ENCODE results near the gene ZKSCAN4. TPM values are rescaled to one million over a fixed set of nuclear protein-coding genes. Genes with fewer than 3 reads are reported as not detected.

The ZKSCAN4 gene
- total RNA-seq, 1 donor from 2014 or later: 7.2 TPM

- H3K36me3 Mint-ChIP-seq (ENCODE audit: unreplicated experiment): peaks cover 22% of the 10 kb centered on the region
- peaks cover 34% of the 10 kb centered on the region for H3K27me3 Mint-ChIP-seq (ENCODE audit: unreplicated experiment)
- TF ChIP-seq, protein P1, sequence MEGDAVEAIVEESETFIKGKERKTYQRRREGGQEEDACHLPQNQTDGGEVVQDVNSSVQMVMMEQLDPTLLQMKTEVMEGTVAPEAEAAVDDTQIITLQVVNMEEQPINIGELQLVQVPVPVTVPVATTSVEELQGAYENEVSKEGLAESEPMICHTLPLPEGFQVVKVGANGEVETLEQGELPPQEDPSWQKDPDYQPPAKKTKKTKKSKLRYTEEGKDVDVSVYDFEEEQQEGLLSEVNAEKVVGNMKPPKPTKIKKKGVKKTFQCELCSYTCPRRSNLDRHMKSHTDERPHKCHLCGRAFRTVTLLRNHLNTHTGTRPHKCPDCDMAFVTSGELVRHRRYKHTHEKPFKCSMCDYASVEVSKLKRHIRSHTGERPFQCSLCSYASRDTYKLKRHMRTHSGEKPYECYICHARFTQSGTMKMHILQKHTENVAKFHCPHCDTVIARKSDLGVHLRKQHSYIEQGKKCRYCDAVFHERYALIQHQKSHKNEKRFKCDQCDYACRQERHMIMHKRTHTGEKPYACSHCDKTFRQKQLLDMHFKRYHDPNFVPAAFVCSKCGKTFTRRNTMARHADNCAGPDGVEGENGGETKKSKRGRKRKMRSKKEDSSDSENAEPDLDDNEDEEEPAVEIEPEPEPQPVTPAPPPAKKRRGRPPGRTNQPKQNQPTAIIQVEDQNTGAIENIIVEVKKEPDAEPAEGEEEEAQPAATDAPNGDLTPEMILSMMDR (IDR thresholded peaks at IDR 0.05): no peak
- no peaks in the 10 kb centered on the region for H3K9me3 Mint-ChIP-seq (ENCODE audit: unreplicated experiment)
- peak overlapping the region; percentile 95 for H3K27ac Mint-ChIP-seq (ENCODE audit: unreplicated experiment)
- no peak for DNase-seq (ENCODE audit: extremely low spot score, unreplicated experiment)
- H3K4me1 Mint-ChIP-seq (ENCODE audit: unreplicated experiment): peaks cover 14% of the 10 kb centered on the region
- H3K4me3 Mint-ChIP-seq (ENCODE audit: unreplicated experiment): peak overlapping the region; percentile 93
Measured at GRCh38 chr6:28224131-28225055, 27.7 kb downstream of the ZKSCAN4 start.

DNA sequence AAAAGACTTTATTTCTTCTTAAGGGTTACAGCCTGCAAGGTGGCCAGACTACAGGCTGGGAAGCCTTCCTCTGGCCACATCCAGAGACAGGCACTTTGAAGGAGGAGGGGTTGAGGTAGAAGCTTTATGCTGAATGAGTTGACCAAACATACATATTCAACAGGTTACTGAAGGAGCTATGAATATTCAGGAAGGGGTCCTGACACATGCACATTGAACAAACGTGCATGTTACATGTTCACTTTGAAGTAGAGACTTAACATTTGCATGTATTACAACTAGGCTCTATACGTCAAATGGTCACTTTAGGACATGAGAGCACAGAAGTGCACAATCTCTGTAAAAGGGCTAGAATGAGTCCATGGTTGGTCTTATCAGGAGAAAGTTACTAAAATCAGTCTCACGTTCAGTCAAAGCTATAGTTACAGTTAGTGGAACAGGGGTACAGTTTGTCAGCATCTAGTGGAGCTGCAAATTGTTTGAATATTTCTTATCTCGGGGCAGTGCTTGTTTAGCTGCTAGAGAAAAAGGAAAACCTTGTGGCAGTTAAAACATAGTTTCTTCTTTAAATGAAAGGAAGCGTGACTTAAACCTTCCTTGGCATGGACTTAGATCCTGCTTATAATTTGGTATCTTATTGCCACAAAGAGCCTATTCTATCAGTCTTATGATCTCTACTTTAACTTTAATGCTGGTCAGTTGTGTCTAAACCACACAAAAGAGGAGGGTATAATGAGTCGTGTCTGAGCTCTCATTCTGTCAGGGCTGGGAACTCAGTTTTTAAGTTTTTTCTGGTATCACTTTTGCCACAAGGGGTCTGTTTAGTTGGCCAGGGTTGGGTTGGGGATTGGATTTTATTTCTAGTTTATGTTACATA lies 31.6 kb downstream of the ZKSCAN4 start:
- Mint-ChIP-seq H3K36me3 (ENCODE audit: unreplicated experiment) (peaks cover 2% of the 10 kb centered on the region), H3K9me3 (ENCODE audit: unreplicated experiment) (no peaks in the 10 kb centered on the region), H3K27me3 (ENCODE audit: unreplicated experiment) (peaks cover 52% of the 10 kb centered on the region), H3K4me3 (ENCODE audit: unreplicated experiment) (no peak overlapping the region), H3K27ac (ENCODE audit: unreplicated experiment) (no peak overlapping the region), H3K4me1 (ENCODE audit: unreplicated experiment) (peaks cover 11% of the 10 kb centered on the region)
- TF ChIP-seq, protein P1 (IDR thresholded peaks at IDR 0.05): no peak
- no peak for DNase-seq (ENCODE audit: extremely low spot score, unreplicated experiment)

DNA sequence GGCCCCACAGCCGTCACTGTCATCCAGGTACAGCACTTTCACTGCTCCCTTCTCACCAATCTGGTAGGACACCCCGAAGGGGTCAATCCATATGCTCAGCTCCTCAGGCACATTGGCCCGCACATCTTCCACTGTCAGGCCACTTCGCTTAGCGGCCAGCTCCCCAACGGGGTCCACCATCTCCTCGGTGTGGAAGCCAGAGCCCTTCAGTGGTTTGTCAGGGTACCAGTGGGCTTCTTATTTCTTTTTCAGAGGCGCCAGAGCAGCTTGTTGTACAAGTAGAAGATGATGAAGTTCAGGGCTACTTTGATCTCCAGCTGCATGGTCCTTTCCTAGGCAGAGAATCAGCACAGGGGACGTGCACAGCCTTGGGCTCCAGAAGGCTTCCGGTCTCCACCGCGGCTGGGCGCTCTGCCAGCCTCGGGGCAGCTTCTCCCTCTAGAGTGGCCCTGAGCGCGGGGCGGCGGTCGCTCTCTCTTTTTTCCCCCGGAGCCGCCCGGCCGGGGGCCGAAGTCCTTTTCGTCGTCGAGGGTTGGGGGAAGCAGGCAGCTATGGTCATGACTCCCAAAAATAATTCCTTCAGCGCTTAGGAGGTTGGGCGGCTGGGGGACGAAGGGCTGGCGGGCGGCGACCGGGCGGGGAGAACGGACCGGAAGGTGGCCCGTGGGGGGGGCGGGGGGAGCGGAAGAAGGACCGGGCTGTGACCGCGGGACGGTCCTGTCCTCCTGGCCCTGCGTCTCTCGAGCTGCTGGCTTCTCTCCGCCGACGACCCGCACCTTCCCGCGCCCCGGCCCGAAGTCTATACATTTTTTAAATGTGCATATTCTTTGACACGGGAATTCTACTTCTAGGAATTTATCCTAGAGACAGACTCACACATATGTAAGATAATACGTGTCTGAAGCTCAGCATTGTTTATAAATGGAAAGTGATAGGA lies 33.5 kb downstream of the ZKSCAN4 start:
- H3K36me3 Mint-ChIP-seq (ENCODE audit: unreplicated experiment): peaks cover 2% of the 10 kb centered on the region
- peak overlapping the region; percentile 67 for H3K27ac Mint-ChIP-seq (ENCODE audit: unreplicated experiment)
- H3K9me3 Mint-ChIP-seq (ENCODE audit: unreplicated experiment): no peaks in the 10 kb centered on the region
- peak; percentile 88 for DNase-seq (ENCODE audit: extremely low spot score, unreplicated experiment)
- H3K4me1 Mint-ChIP-seq (ENCODE audit: unreplicated experiment): peaks cover 4% of the 10 kb centered on the region
- peaks cover 68% of the 10 kb centered on the region for H3K27me3 Mint-ChIP-seq (ENCODE audit: unreplicated experiment)
- TF ChIP-seq, protein P1 (IDR thresholded peaks at IDR 0.05): no peak
- H3K4me3 Mint-ChIP-seq (ENCODE audit: unreplicated experiment): peak overlapping the region; percentile 79

- H3K4me3 Mint-ChIP-seq (ENCODE audit: unreplicated experiment): peak overlapping the region; percentile 79
- no peak for DNase-seq (ENCODE audit: extremely low spot score, unreplicated experiment)
- H3K27me3 Mint-ChIP-seq (ENCODE audit: unreplicated experiment): peaks cover 69% of the 10 kb centered on the region
Measured at GRCh38 chr6:28217890-28218289, 34.2 kb downstream of the ZKSCAN4 start.

More at GRCh38 chr6:28217890-28218289, 34.2 kb downstream of the ZKSCAN4 start:
- Mint-ChIP-seq H3K36me3 (ENCODE audit: unreplicated experiment) (no peaks in the 10 kb centered on the region), H3K9me3 (ENCODE audit: unreplicated experiment) (no peaks in the 10 kb centered on the region), H3K4me1 (ENCODE audit: unreplicated experiment) (peaks cover 9% of the 10 kb centered on the region), H3K27ac (ENCODE audit: unreplicated experiment) (no peak overlapping the region)
- TF ChIP-seq, protein P1 (IDR thresholded peaks at IDR 0.05): no peak
